GM12891 (cell line): Measurements from ENCODE around the gene FCRL1.

Source experiments
- POLR2A ChIP-seq: IDR thresholded peaks from 2 replicates; pipeline ENCODE4 v1.6.1; 2011; ENCODE audit warnings: low read depth, low read length, control low read depth
- POLR2AphosphoS5 ChIP-seq: IDR thresholded peaks from 2 replicates; pipeline ENCODE4 v1.6.1; 2011; ENCODE audit warnings: low read depth, low read length, control low read depth
- POU2F2 ChIP-seq: IDR thresholded peaks from 2 replicates; pipeline ENCODE4 v1.6.1; 2011; ENCODE audit warnings: low read depth, mild to moderate bottlenecking, control low read depth, low read length, moderate library complexity
- TAF1 ChIP-seq: IDR thresholded peaks from 2 replicates; pipeline ENCODE4 v1.6.1; 2011; ENCODE audit warnings: low read depth, low read length, control low read depth

- no peak for TF ChIP-seq POLR2AphosphoS5
- TF ChIP-seq TAF1, result no peak
- TF ChIP-seq POLR2A, result no peak
- no peak for TF ChIP-seq POU2F2
Measured at GRCh38 chr1:157776971-157777391, 42.9 kb downstream of the FCRL1 start, which contains the start of gene FCRL2.
